ENCODE measurements around the gene WWOX.

DNA sequence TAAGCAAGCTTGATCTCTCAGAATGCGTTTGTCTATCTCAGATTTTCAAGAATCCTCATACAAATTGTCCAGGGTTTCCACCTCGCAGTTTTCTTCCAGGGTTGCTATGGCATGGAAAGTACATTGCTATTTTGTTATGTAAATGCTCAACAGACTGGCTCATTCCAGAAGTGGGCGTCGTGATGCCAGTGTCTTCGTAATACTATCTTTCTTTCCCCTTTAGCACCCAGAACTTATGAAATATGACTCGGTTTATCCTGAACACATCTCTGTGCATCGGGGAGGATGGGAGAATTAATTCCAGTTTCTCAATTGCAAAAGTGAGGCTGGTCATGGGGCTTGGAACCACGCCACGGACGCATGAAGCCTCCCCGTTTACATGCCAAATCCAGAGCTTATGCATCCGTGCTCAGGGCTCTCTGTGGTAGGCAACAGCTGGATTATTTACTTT, 405.0 kb downstream of the WWOX start:
- TF ChIP-seq, protein P1, sequence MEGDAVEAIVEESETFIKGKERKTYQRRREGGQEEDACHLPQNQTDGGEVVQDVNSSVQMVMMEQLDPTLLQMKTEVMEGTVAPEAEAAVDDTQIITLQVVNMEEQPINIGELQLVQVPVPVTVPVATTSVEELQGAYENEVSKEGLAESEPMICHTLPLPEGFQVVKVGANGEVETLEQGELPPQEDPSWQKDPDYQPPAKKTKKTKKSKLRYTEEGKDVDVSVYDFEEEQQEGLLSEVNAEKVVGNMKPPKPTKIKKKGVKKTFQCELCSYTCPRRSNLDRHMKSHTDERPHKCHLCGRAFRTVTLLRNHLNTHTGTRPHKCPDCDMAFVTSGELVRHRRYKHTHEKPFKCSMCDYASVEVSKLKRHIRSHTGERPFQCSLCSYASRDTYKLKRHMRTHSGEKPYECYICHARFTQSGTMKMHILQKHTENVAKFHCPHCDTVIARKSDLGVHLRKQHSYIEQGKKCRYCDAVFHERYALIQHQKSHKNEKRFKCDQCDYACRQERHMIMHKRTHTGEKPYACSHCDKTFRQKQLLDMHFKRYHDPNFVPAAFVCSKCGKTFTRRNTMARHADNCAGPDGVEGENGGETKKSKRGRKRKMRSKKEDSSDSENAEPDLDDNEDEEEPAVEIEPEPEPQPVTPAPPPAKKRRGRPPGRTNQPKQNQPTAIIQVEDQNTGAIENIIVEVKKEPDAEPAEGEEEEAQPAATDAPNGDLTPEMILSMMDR (IDR thresholded peaks at IDR 0.05; ENCODE audit: poor library complexity) = no peak
- TF ChIP-seq EZH2phosphoT487 (IDR thresholded peaks at IDR 0.05; ENCODE audit: low read depth, severe bottlenecking, unreplicated experiment) = no peak

All from hepatocyte (in vitro differentiated cells).